AG10803 (cell line): ENCODE results near the gene CCM2.
"Not testable (repeated sequence)": the region's sequence is repeated elsewhere in the genome, so short reads cannot be mapped to it uniquely, and the experiment has no call there.

Experiments
- DNase-seq: peaks from one replicate; pipeline ENCODE4 v3.0.0; 2010; ENCODE audit warnings: low read depth
- H3K4me3 ChIP-seq: 2 replicates; pipeline ENCODE4 v1.5.1; 2011; ENCODE audit warnings: mild to moderate bottlenecking, low read length, control low read depth
- CTCF ChIP-seq: conservative IDR thresholded peaks from 2 replicates; pipeline ENCODE4 v1.5.1; 2011; ENCODE audit warnings: mild to moderate bottlenecking, low read length, control low read depth, inconsistent platforms

CCM2 gene

GRCh38 chr7:44989132-44989531, 10.9 kb upstream of the CCM2 start:
- no peak overlapping the region for H3K4me3 ChIP-seq
- no peak for TF ChIP-seq CTCF
- DNase-seq = no peak

- no peak for DNase-seq
- no peak overlapping the region for H3K4me3 ChIP-seq
- TF ChIP-seq CTCF = no peak
These were observed 9.6 kb upstream of the CCM2 start for GRCh38 chr7:44990109-44991023.

- DNase-seq, H3K4me3 ChIP-seq: not testable (repeated sequence)
These were observed 7.8 kb upstream of the CCM2 start for GRCh38 chr7:44992004-44992795.

- DNase-seq = no peak
- no peak for TF ChIP-seq CTCF
- no peak overlapping the region for H3K4me3 ChIP-seq
These were observed 5.0 kb upstream of the CCM2 start for GRCh38 chr7:44994877-44995554.

GRCh38 chr7:44995555-44996493, 4.2 kb upstream of the CCM2 start:
- no peak overlapping the region for H3K4me3 ChIP-seq
- no peak for TF ChIP-seq CTCF
- no peak for DNase-seq

- H3K4me3 ChIP-seq = no peak overlapping the region
- TF ChIP-seq CTCF = no peak
These were observed 1.7 kb upstream of the CCM2 start for GRCh38 chr7:44998153-44998871.

More at GRCh38 chr7:44998153-44998871, 1.7 kb upstream of the CCM2 start:
- peak; percentile 36 for DNase-seq
